ENCODE results near the gene LAT. TPM values are rescaled to one million over a fixed set of nuclear protein-coding genes. Genes with fewer than 3 reads are reported as not detected.

Gene LAT
- total RNA-seq, 1 donor: 1.4 TPM

GRCh38 chr16:28982418-28982817, 2.4 kb upstream of the LAT start:
- Histone ChIP-seq H3K4me1 (ENCODE audit: insufficient read depth, low read length) (no peaks in the 10 kb centered on the region), H3K36me3 (ENCODE audit: insufficient read depth, low read length) (peaks cover 44% of the 10 kb centered on the region), H3K79me2 (ENCODE audit: insufficient read depth, low read length) (peaks cover 15% of the 10 kb centered on the region), H3K9me3 (ENCODE audit: low read depth, low read length) (no peaks in the 10 kb centered on the region), H3K27ac (ENCODE audit: low read depth, low read length) (no peak overlapping the region), H2AFZ (ENCODE audit: low read length) (no peak overlapping the region), H3K4me2 (ENCODE audit: insufficient read depth, low read length) (no peak overlapping the region), H3K4me3 (ENCODE audit: insufficient read depth, low read length) (no peak overlapping the region), H3K27me3 (ENCODE audit: insufficient read depth, low read length) (no peaks in the 10 kb centered on the region), H4K20me1 (ENCODE audit: insufficient read depth, low read length) (peaks cover 3% of the 10 kb centered on the region)
- TF ChIP-seq CTCF (IDR thresholded peaks at IDR 0.05; ENCODE audit: extremely low read depth, low read depth, low read length): no peak
- DNase-seq (ENCODE audit: insufficient read length, low spot score, missing footprints): peak; percentile 56

- Histone ChIP-seq H3K79me2 (ENCODE audit: insufficient read depth, low read length) (peaks cover 10% of the 10 kb centered on the region), H3K4me1 (ENCODE audit: insufficient read depth, low read length) (no peaks in the 10 kb centered on the region), H3K9me3 (ENCODE audit: low read depth, low read length) (no peaks in the 10 kb centered on the region), H3K27ac (ENCODE audit: low read depth, low read length) (no peak overlapping the region), H3K4me2 (ENCODE audit: insufficient read depth, low read length) (no peak overlapping the region), H3K27me3 (ENCODE audit: insufficient read depth, low read length) (no peaks in the 10 kb centered on the region), H2AFZ (ENCODE audit: low read length) (no peak overlapping the region), H3K36me3 (ENCODE audit: insufficient read depth, low read length) (peaks cover 45% of the 10 kb centered on the region), H3K4me3 (ENCODE audit: insufficient read depth, low read length) (no peak overlapping the region), H4K20me1 (ENCODE audit: insufficient read depth, low read length) (peaks cover 3% of the 10 kb centered on the region)
- TF ChIP-seq CTCF (IDR thresholded peaks at IDR 0.05; ENCODE audit: extremely low read depth, low read depth, low read length): no peak
- DNase-seq (ENCODE audit: insufficient read length, low spot score, missing footprints): peak; percentile 2
Measured at GRCh38 chr16:28982949-28983348, 1.9 kb upstream of the LAT start.

- no peak for TF ChIP-seq CTCF (IDR thresholded peaks at IDR 0.05; ENCODE audit: extremely low read depth, low read depth, low read length)
- H3K9me3 ChIP-seq (ENCODE audit: low read depth, low read length): no peaks in the 10 kb centered on the region
- no peaks in the 10 kb centered on the region for H3K27me3 ChIP-seq (ENCODE audit: insufficient read depth, low read length)
- H3K4me2 ChIP-seq (ENCODE audit: insufficient read depth, low read length): no peak overlapping the region
- no peak overlapping the region for H3K27ac ChIP-seq (ENCODE audit: low read depth, low read length)
- DNase-seq (ENCODE audit: insufficient read length, low spot score, missing footprints): peak; percentile 47
- no peak overlapping the region for H3K4me3 ChIP-seq (ENCODE audit: insufficient read depth, low read length)
- no peaks in the 10 kb centered on the region for H4K20me1 ChIP-seq (ENCODE audit: insufficient read depth, low read length)
- H3K36me3 ChIP-seq (ENCODE audit: insufficient read depth, low read length): peaks cover 41% of the 10 kb centered on the region
- H3K4me1 ChIP-seq (ENCODE audit: insufficient read depth, low read length): no peaks in the 10 kb centered on the region
- H2AFZ ChIP-seq (ENCODE audit: low read length): no peak overlapping the region
- peaks cover 4% of the 10 kb centered on the region for H3K79me2 ChIP-seq (ENCODE audit: insufficient read depth, low read length)
Measured at GRCh38 chr16:28983644-28984043, 1.2 kb upstream of the LAT start.

- H3K27me3 ChIP-seq (ENCODE audit: insufficient read depth, low read length): no peaks in the 10 kb centered on the region
- peaks cover 40% of the 10 kb centered on the region for H3K36me3 ChIP-seq (ENCODE audit: insufficient read depth, low read length)
- no peak overlapping the region for H3K27ac ChIP-seq (ENCODE audit: low read depth, low read length)
- no peak overlapping the region for H3K4me2 ChIP-seq (ENCODE audit: insufficient read depth, low read length)
- no peak for TF ChIP-seq CTCF (IDR thresholded peaks at IDR 0.05; ENCODE audit: extremely low read depth, low read depth, low read length)
- H3K79me2 ChIP-seq (ENCODE audit: insufficient read depth, low read length): peaks cover 1% of the 10 kb centered on the region
- no peak overlapping the region for H2AFZ ChIP-seq (ENCODE audit: low read length)
- no peaks in the 10 kb centered on the region for H4K20me1 ChIP-seq (ENCODE audit: insufficient read depth, low read length)
- no peak overlapping the region for H3K4me3 ChIP-seq (ENCODE audit: insufficient read depth, low read length)
- DNase-seq (ENCODE audit: insufficient read length, low spot score, missing footprints): peak; percentile 36
- no peaks in the 10 kb centered on the region for H3K9me3 ChIP-seq (ENCODE audit: low read depth, low read length)
- H3K4me1 ChIP-seq (ENCODE audit: insufficient read depth, low read length): no peaks in the 10 kb centered on the region
Measured at GRCh38 chr16:28984091-28984490, 761 bp upstream of the LAT start.

Measured in osteoblast (primary cell).